CD4-positive, alpha-beta T cell treated with Interleukin-4 for 1 hour (primary cell): Measurements from ENCODE around the gene PEX10.

Source experiments
- DNase-seq, 2 donors: peaks; one replicate each; pipeline ENCODE4 v3.0.0-alpha.2; 2020 to 2022

Gene PEX10

DNA sequence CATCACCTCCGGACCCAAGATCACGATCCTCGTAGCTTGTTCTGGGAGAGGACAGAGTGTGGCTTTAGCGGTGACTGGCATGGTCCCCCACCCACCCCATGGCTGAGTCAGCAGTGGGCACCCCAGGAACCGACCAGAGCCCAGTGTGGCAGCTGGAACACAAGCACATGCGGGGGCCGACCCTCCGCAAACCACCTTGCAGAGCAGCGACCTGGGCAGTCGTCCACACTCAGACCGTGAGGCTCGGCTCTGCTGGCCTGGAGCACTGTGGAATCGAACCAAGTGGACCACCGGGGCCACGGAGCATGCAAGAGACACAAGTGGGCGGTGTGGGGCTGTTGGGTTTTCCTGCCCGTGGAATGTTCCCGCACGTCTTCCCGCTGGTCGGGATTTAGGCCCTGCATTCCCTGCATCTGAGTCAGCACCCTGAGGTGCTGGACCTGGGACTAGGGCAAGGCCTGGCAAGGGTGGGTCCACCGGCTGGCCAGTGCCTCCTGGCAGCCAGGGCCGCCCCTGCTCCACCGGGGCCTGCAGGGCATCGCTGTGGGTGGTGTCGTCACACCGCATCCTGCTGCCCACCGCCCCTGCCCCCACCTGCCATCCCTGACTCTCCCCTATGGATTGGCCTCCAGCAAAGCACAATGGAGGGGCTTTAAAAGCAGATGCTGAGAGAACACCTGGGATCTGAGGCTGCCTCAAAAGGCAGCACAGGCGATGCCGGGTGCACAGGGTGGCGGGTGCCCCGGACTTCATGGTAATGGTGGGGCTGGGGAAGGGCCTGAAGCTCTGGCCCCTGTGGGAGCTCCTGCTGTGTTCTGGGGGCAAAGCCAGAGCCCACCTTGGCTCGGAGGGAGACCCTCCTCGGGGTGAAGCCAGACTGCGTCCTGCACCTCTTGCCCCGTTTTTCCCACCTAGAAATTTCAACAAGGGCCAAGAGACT, 39.5 kb downstream of the PEX10 start:
- DNase-seq = no peak

- DNase-seq = no peak
Measured at GRCh38 chr1:2368053-2368744, 44.2 kb downstream of the PEX10 start.

DNA sequence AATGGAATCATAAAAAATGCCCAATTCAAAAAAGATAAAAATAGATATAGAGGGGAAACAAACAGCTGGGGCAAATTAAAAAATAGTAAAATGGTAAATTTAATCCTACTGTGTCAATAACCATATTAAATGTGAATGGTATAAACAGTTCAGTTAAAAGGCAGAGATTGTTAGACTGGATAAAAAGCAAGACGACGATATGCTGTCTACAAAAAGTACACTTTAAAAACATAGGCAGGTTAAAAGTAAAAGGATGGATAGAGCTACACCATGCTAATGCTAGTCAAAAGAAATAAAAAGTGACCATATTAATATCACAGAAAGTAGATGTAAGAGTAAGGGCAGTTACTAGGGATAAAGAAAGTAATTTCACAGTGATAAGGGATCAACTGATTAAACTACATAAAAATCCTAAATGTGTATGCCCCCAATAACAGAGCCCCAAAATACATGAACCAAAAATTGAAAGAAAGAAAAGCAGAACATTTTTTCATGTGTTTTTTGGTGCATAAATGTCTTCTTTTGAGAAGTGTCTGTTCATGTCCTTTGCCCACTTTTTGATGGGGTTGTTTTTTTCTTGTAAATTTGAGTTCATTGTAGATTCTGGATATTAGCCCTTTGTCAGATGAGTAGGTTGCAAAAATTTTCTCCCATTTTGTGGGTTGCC, 48.4 kb downstream of the PEX10 start:
- DNase-seq = no peak

DNA sequence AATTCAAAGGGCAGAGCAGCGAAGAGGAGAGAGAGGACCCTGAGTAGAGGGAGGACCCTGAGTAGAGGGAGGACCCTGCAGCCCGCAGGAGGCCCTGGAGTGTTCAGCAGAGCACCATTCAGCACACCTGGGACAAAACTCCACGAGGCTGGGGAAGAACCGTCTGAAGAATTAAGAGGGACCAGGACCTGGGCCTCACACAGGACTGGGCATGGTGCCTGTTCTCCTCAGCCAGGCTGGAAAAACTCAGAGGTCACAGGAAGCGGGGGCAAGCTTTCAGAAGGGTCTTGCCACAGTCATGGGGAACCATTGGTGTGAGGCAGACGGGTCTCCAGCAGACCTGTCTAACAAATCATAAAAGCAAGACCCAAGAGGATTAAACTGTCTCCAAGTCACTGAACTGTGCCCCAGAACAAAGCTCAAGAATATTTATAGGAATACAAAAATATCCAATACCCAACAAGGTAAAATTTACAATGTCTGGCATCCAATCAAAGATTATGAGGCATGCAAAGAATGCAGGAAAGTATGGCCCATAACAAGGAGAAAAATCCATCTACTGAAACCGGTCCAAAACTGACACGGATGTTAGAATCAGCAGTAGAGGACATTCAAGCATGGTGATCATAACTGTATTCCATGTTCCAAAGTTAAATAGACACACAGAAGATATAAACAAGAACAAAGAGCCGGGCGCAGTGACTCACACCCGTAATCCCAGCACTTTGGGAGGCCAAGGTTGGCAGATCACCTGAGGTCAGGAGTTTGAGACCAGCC, 51.6 kb downstream of the PEX10 start:
- no peak for DNase-seq

DNA sequence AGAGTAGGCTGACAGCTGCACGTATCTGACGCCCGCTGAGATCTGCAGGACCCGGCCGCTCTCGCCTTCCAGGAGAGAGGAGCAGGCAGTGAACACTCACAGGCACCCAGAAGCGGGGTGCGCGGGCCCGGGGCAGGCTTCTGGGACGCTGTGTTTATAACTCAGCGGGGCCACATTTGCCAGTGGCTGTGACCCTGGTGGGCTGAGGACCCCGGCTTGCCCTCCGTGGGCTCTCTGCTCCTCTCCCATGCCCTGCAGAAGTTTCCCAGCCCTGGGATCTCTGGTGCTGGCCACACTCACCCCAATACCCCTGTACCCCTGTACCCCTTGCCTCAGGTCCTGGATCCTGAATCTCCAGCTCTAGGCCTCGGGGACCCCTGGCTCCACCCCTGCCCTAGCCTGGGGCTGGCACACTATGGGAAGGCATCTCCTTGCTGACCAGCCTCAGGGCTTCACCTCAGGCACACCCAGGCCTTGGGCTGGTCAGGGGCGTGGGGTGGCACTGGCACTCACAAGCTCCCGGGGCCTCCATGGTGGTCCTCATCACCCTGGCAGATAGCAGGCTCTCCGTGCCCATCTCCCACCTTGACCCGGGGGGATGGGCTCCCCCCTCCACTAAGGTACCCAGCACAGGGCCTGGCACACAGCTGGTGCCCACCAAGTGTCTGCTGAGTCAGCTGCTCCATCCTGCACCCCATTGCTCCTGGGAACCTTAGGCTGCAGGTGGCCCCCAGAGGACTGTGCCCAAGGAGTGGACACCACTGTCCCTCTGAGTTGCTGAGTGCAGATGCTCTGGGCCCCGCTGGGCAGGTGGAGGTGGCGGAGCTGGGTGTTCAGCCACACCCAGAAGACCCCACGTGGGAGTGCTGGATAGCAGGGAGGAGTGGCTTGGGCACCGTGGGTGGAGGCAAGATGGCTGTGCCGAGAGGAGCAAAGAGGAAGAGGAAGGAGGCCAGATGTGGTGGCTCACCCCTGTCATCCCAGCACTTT, 53.4 kb downstream of the PEX10 start:
- no peak for DNase-seq

- no peak for DNase-seq
Measured at GRCh38 chr1:2358072-2358471, 54.3 kb downstream of the PEX10 start.

GRCh38 chr1:2356911-2357845, 55.2 kb downstream of the PEX10 start:
- no peak for DNase-seq

- DNase-seq = no peak
Measured at GRCh38 chr1:2356401-2356800, 56.0 kb downstream of the PEX10 start.

DNA sequence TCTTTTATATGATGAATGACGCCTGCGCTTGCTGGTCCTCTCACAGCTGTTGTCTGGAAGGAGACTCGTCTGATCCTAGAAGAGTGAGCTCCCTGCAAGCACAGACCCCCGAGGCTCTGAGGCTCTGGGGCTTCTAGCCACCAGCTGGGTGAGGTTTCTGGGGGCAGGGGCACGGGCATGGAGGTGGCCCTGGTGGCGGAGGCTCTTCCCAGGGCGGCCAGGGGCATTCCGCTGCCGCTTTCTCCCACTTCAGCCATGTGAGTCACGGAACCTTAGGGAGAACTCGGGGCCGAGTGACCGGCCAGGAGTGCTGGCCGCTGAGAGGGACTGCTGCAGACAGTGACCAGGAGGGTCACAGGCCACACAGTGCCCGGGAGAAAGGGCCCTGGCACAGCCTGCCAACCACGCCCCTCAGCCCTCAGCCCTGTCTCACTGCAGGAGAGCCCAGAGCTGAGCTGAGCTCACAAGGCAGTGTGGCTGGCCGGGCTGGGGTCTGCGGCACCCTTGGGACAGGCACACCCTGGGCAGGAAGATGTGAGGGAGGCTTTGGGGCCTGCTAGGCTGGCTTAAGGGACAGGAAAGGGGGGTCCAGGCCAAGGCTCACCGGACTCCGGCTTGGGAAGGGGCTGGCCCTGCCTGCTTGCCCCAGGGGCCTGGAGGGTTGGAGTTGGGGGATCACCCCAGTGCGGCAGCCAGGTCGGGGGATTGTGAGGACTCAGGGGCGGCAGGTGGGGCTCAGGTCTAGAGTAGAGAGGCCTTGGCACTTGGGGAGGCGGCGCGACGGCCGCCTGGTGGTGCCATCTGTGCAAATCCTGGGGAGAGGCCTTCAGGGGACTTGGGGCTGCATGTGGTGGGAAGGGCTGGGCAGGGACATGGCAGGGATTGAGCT, 56.7 kb downstream of the PEX10 start:
- DNase-seq = no peak

DNA sequence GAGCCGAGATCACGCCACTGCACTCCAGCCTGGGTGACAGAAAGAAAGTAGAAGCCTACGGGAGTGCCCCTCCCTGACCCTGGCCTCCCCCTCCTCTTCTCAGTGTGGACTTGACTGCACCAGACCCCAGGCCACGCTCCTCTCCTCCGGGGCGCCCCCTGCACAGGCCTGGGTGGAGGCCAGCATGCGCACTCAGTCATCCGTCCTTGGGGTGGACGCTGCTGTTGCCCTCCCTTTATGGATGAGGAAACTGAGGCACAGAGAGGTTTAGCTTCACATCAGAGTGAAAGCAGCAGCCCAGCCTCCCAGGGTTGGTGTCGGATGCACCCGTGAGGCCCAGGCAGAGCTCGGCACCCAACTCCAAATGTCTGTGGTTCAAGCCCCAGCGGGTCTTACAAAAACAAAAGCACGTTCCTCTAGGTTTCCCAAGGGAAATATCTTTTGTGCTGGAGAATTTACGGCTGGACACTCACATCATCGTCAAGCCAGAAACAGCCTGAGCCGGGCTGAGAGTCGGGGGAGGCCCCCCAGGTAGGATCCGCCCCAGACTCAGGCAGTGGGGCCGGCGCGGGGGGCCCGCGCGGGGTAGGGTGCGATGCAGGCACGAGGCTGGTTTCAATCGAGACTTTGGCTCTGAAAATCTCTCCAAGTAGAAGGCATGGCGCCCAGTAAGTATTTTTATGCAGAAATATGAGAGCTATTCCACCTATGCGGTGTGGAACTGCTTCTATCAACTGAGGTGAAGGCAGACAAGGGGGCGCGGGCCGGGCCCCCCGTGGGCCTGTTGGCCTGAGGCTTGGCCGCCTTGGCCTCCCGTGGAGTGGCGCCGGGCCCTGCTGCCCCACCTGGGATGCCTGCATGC, 57.6 kb downstream of the PEX10 start:
- DNase-seq = no peak
